ENCODE results near the gene HOTAIR.

Gene HOTAIR

GRCh38 chr12:53939141-53940108 is 35.3 kb downstream of the HOTAIR start:
- no peak for DNase-seq

GRCh38 chr12:53938326-53939140 is 36.2 kb downstream of the HOTAIR start, which contains the start of gene HOXC13:
HOXC13 (plus strand) TSS chr12:53938831; CDS start chr12:53938907, 76 bp downstream.
- DNase-seq = no peak

- DNase-seq = no peak
These were observed 37.0 kb downstream of the HOTAIR start for GRCh38 chr12:53937596-53938325.

GRCh38 chr12:53937099-53937498 is 37.7 kb downstream of the HOTAIR start:
- DNase-seq = no peak

GRCh38 chr12:53935383-53936341 is 39.1 kb downstream of the HOTAIR start:
- no peak for DNase-seq

GRCh38 chr12:53932915-53933314 is 41.8 kb downstream of the HOTAIR start:
- DNase-seq = no peak

GRCh38 chr12:53931844-53932581 is 42.7 kb downstream of the HOTAIR start:
- no peak for DNase-seq

- no peak for DNase-seq
These were observed 44.0 kb downstream of the HOTAIR start for GRCh38 chr12:53930591-53931255.

GRCh38 chr12:53929527-53929926 is 45.2 kb downstream of the HOTAIR start:
- DNase-seq = no peak

- DNase-seq = no peak
These were observed 46.5 kb downstream of the HOTAIR start for GRCh38 chr12:53928054-53928835.

GRCh38 chr12:53927220-53928029 is 47.3 kb downstream of the HOTAIR start:
- DNase-seq = no peak

GRCh38 chr12:53924521-53925405 is 50.0 kb downstream of the HOTAIR start:
- no peak for DNase-seq

GRCh38 chr12:53916788-53917655 is 57.7 kb downstream of the HOTAIR start:
- no peak for DNase-seq
